ENCODE results near the gene AGXT.

The AGXT gene

GRCh38 chr2:240868286-240869108, at the start of gene AGXT:
Gene AGXT (plus strand): TSS chr2:240868824. CDS start chr2:240868866, 42 bp downstream.
- DNase-seq (ENCODE audit: low spot score) = no peak

- peak; percentile 68 for DNase-seq (ENCODE audit: low spot score)
Observed at GRCh38 chr2:240819126-240819857, 49.3 kb upstream of the AGXT start.

- DNase-seq (ENCODE audit: low spot score) = peak; percentile 94
Observed at GRCh38 chr2:240819858-240820606, 48.6 kb upstream of the AGXT start, which contains the start of gene KIF1A. Gene KIF1A (minus strand): TSS chr2:240820219. CDS start chr2:240797752, 22,467 bp downstream.

GRCh38 chr2:240820607-240821428, 47.8 kb upstream of the AGXT start:
- peak; percentile 77 for DNase-seq (ENCODE audit: low spot score)

- no peak for DNase-seq (ENCODE audit: low spot score)
Observed at GRCh38 chr2:240821429-240821778, 47.2 kb upstream of the AGXT start.

GRCh38 chr2:240822280-240822847, 46.3 kb upstream of the AGXT start:
- no peak for DNase-seq (ENCODE audit: low spot score)

- no peak for DNase-seq (ENCODE audit: low spot score)
Observed at GRCh38 chr2:240823449-240824336, 44.9 kb upstream of the AGXT start.

GRCh38 chr2:240825476-240825875, 43.1 kb upstream of the AGXT start:
- DNase-seq (ENCODE audit: low spot score) = no peak

GRCh38 chr2:240831594-240832204, 36.9 kb upstream of the AGXT start:
- no peak for DNase-seq (ENCODE audit: low spot score)

GRCh38 chr2:240832205-240832727, 36.4 kb upstream of the AGXT start:
- peak; percentile 98 for DNase-seq (ENCODE audit: low spot score)

GRCh38 chr2:240832921-240833494, 35.6 kb upstream of the AGXT start:
- DNase-seq (ENCODE audit: low spot score) = no peak

GRCh38 chr2:240833724-240834285, 34.8 kb upstream of the AGXT start:
- no peak for DNase-seq (ENCODE audit: low spot score)

GRCh38 chr2:240834377-240834975, 34.1 kb upstream of the AGXT start:
- no peak for DNase-seq (ENCODE audit: low spot score)

GRCh38 chr2:240835528-240835927, 33.1 kb upstream of the AGXT start:
- DNase-seq (ENCODE audit: low spot score) = no peak

GRCh38 chr2:240836781-240837467, 31.7 kb upstream of the AGXT start:
- no peak for DNase-seq (ENCODE audit: low spot score)

- no peak for DNase-seq (ENCODE audit: low spot score)
Observed at GRCh38 chr2:240837621-240838020, 31.0 kb upstream of the AGXT start.
